Fibroblast of peridontal ligament (primary cell): ENCODE results near the gene ABCA7.

Experiments
- DNase-seq: peaks from one replicate; pipeline ENCODE4 v3.0.0-alpha.2; 2010; ENCODE audit errors: extremely low read depth

Gene ABCA7

DNA sequence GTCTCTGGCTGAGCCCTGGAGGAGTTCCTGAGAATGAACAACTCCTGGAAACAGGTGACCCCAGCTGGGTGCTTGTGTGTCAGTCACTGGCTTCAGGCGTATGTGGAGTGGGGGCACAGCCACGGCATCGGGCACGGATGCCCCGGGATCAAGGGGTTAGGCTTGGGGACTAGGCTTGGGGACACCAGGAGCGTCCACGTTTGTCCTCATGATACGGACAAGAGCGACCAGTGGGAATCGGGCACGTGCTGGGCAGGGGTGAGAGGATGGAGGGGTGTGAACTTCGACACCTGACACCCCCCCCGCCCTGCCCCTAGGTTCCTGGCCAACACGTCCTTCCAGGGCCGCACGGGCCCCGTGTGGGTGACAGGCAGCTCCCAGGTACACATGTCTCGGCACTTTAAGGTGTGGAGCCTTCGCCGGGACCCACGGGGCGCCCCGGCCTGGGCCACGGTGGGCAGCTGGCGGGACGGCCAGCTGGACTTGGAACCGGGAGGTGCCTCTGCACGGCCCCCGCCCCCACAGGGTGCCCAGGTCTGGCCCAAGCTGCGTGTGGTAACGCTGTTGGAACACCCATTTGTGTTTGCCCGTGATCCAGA, 35.6 kb upstream of the ABCA7 start:
- DNase-seq = no peak

- no peak for DNase-seq
Measured at GRCh38 chr19:1004803-1005664, 34.9 kb upstream of the ABCA7 start.

- DNase-seq = no peak
Measured at GRCh38 chr19:1006711-1007398, 33.1 kb upstream of the ABCA7 start.

GRCh38 chr19:1007399-1008251, 32.3 kb upstream of the ABCA7 start:
- no peak for DNase-seq

- DNase-seq = no peak
Measured at GRCh38 chr19:1008268-1009040, 31.5 kb upstream of the ABCA7 start.

DNA sequence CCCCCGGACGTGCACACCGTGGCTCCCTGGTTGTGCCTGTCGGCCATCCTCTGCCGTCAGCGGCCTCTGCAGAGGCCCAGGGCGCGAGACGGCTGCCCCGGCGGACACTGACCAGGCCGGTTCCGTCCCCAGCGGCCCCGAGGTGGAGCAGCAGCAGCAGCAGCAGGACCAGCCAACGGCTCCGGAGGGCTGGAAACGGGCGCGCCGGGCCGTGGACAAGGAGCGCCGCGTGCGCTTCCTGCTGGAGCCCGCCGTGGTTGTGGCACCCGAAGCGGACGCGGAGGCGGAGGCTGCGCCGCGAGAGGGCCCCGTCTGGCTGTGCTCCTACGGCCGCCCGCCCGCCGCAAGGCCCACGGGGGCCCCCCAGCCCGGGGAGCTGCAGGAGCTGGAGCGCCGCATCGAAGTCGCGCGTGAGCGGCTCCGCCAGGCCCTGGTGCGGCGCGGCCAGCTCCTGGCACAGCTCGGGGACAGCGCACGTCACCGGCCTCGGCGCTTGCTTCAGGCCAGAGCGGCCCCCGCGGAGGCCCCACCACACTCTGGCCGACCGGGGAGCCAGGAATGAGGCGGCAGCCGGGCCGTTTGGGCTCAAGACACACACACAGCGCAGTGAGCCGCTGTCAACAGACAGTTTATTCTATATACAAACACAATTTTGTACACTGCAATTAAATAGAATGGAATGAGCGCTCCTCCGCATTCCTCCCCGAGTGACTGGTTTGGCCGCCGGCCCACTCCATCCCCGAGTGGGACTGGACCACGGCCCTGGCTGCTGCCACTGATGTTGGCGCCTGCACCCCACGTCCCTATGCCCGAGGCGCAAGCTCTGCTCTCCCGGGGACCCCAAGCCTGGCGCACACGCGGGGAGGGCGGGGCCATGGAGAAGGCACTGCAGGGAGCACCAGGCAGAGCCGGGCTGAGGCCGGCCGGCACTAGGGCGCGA, 30.6 kb upstream of the ABCA7 start:
- peak; percentile 87 for DNase-seq

DNA sequence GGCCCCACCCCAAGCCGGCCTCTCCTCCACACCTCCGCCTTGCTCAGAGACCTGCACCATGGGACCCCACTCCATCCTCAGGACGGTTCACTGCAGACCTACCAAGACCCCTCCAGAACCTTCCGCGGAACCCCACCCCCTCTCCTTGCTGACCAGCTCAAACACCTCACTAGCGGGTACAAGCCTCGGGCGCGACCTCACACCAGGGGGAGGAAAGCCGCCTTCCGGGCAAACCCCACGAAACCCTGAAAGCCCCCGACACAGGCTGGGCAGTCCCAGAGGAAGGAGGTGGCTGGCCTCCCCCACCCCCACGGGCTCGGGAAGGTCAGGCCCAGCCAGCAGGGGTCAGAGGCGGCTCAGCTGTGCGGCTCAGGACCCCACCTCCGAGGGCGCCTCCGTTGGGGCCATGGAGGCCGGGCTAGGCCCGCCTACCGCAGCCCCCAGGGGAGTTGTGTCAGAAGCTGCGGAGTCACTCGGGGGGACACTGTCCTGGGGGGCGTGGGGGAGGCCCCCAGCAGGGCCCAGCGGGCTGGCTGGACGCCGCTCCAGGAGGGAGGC, 29.8 kb upstream of the ABCA7 start:
- DNase-seq = no peak

DNA sequence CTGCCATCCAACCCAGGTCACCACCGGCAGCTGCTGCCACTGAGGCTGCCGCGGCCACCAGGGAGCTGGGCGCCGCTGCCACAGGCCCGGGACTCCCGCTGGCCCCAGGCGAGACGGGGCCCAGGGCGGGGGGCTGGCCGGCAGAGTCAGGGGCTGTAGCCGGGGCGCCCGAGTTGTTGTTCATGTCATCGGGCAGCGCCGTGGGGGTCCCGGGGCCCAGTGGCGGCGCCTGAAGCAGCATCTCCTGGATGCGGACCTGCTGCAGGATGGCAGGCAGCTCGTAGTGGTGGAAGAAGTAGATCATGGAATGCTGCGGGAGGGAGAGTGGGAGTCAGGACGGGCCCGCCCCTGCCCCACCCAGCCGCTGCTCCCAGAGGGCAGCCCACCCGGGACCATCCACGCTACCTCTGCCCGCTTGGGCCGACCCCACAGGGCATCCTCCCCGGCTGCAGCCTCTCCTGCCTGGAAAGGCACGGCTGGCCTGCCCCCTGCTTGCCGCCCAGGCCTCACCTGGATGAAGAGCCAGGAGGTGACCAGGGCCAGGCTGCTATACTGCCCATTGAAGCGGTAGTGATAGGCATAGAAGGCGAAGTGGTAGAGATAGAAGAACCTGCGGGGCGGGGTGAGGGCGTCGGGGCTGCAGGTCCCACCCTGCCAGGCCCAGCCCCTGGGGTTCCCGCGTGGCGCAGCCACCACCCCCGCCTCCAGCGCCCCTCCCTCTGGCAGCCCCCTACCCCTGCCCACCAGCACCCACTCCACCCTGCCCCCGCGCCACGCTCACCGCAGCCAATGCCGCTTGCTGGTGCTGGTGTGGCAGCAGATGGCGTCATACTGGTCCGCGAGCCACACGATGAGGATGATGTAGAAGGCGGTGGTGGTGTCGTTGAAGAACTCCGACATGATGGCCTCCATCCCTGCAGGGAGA, 29.1 kb upstream of the ABCA7 start:
- no peak for DNase-seq

GRCh38 chr19:1011831-1012333, 28.0 kb upstream of the ABCA7 start:
- DNase-seq = no peak

DNA sequence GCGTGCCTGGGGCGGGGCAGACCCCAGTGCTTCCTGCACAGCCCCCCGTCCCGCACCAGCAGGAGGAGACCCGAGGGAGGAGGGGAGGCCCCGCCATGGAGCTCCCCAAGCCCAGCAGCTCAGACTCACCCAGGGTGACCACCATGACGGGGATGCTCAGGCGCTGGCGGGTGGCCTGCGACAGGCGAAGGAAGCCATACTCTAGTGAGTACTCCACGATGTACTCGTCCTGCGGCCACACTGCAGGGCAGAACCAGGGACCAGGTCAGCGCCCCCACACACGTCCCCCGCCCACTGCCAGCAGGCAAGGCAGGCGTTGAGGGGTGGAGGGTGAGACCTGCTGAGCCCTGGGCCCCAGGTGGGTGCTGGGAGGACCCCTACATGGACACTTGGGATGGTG, 27.6 kb upstream of the ABCA7 start:
- DNase-seq = no peak

- no peak for DNase-seq
Measured at GRCh38 chr19:1013218-1013617, 26.7 kb upstream of the ABCA7 start.

- DNase-seq = no peak
Measured at GRCh38 chr19:1014161-1015060, 25.5 kb upstream of the ABCA7 start.

- no peak for DNase-seq
Measured at GRCh38 chr19:1015061-1015781, 24.7 kb upstream of the ABCA7 start.

DNA sequence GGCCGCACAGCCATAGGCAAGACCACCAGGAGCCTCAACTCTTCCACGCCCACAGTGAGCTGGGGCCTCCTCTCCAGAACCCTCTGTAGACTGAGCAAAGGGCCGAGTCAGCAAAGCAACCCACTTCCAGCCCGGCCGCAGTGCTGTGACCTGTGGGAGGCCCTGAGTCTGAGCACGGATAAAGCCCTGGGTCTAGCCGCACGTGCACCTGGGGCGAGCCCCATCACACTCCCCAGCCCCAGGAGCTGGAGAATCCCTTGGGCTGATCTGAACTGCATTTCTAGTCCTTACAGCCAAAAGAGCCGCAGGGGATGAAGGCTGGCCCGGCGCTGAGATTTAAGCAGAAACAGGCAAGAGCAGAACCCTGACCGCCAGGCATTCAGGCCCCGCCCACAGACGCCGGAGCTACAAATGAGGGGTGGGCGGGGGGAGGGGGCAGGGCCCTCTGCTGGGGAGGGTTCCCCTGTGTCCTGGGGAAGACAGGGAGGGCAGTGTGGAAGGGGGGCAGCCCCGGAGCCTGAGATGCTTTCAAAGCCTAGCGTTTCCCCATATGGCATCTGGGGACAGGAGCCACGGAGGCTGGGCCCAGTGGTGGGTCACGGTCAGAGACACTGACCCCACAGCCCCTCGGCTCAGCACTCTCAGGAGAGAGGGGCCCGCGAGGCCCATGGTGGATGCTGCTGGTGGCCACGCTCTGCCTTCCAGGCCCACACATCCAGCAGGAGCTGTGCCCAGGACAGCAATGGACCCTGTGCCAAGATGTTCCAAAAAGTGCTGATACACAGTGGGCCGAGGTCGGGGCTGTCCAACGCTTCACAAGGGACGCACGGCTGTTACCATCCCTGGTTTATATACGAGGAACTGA, 23.9 kb upstream of the ABCA7 start:
- DNase-seq = no peak

DNA sequence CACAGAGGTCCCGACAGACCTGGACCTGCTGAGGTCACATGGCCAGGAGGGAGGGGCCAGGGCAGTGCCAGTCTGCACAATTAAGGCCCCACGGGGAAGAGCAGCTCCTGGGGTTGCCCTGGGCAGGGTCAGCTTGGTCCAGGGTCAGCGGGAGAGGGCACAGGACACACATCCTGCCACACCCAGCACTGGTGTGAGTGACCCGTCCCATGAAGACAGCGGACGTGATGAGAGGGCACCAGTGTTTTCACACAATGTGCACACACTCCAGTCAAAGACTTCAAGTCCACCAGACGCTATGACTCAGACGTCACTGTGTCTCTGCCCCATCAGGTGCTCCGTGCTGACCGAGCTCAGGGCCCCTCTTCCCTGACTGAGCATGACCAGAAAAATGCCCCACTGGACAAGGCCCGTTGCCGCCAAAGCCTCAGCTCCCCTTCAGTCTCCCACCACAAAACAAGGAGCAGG, 23.2 kb upstream of the ABCA7 start:
- DNase-seq = no peak
